ENCODE data around the gene UBE2E1. TPM values are rescaled to one million over a fixed set of nuclear protein-coding genes. Genes with fewer than 3 reads are reported as not detected.
A peak's percentile ranks its signal among the peaks of the same experiment; 100 is the strongest.
"Not testable (repeated sequence)": the region's sequence is repeated elsewhere in the genome, so short reads cannot be mapped to it uniquely, and the experiment has no call there.

Gene UBE2E1
- total RNA-seq, 4 donors from 2014 or later, result 89.4 to 153 (median 121) TPM

DNA sequence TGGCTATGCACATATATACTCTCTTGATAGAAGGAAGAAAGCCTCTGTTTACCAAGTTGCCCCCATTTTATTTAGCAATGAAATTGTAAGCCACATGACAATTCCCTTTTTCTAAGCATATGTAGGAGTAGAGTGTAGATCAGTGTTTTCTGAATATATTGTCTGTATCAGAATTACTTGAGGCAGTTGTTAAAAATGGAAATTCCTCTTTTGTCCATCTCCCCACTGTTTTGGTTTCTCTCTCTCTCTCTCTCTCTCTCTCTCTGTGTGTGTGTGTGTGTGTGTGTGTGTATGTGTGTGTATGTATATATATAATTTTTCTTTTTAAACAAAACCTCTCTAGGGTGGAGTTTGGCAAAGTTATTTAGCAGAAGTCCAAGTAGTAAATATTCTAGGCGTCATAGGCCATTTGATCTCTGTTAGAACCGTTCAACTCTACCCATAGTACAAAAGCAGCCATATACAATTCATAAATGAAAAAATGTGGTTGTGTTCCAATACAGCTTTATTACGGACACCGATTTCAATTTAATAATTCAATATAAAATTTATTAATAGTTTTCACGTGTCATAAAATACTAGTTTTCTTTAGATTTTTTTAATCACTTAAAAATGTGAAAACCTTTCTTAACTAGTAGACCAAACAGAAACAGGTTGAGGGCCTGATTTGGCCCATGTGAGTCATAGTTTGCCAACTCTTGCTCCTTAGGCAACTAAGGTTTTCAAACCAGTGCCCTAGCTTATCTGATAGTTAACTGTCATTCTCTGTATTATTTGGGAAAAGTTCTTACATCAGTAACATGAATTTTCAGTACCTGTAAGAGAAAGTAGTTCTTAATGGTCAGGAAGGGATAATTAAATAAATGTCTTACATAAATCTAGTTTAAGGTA, 39.8 kb downstream of the UBE2E1 start:
- Histone ChIP-seq H3K4me1 (peaks cover 0 to 12% (median 1%) of the 10 kb centered on the region in 3 donors), H3K4me3 (no peak overlapping the region), H3K27me3 (no peaks in the 10 kb centered on the region), H3K9me3 (no peaks in the 10 kb centered on the region), H3K27ac (no peak overlapping the region), H3K36me3 (no peaks in the 10 kb centered on the region)
- no peak for ATAC-seq
- 78 to 87% methylated on average over 4 to 5 of the region's 5 CpGs for WGBS, 2 donors (ENCODE audit: low coverage in 1 of 2)
- TF ChIP-seq POLR2AphosphoS5 (IDR thresholded peaks at IDR 0.05) (no peak), EP300 (IDR thresholded peaks at IDR 0.05) (no peak), CTCF (IDR thresholded peaks at IDR 0.05) (no peak), POLR2A (IDR thresholded peaks at IDR 0.05) (no peak)

- 62 to 100% methylated on average over 1 to 2 of the region's 2 CpGs for WGBS, 2 donors (ENCODE audit: low coverage in 1 of 2)
Measured at GRCh38 chr3:23849462-23849861, 43.7 kb downstream of the UBE2E1 start.

DNA sequence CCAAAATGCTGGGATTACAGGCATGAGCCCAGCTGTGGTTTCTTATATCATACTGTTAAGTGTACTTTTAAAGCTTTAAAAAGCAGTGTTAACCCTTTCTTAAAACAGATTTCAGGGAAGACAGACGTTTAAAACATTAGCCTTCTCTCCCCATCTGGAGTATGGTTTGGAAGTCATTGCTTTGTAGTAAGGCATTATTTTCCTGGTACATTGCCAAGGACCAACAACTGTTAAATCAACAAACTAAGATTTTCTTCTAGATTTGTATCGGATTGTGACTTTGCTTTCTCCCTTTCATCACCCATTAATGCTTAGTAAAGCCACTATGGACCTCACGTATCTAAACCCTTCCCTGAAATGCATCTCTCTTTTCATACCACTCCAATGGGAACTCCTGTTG, 50.5 kb downstream of the UBE2E1 start:
- no peak for ATAC-seq
- no peaks in the 10 kb centered on the region for H3K27me3 ChIP-seq
- no peaks in the 10 kb centered on the region for H3K9me3 ChIP-seq
- H3K27ac ChIP-seq, result no peak overlapping the region
- 31 to 36% methylated on average over 3 of the region's 3 CpGs for WGBS, 2 donors (ENCODE audit: low coverage in 1 of 2)
- H3K4me1 ChIP-seq, result peaks cover 9 to 60% (median 26%) of the 10 kb centered on the region in 3 donors
- no peak overlapping the region for H3K4me3 ChIP-seq
- TF ChIP-seq POLR2AphosphoS5 (IDR thresholded peaks at IDR 0.05), result no peak
- H3K36me3 ChIP-seq, result peaks cover 0 to 7% of the 10 kb centered on the region in 2 donors

More at GRCh38 chr3:23849462-23849861, 43.7 kb downstream of the UBE2E1 start:
- not testable (repeated sequence) for H3K4me3 ChIP-seq, H3K36me3 ChIP-seq, H3K27me3 ChIP-seq, H3K9me3 ChIP-seq, H3K27ac ChIP-seq, H3K4me1 ChIP-seq, ATAC-seq

- Histone ChIP-seq H3K9me3 (no peaks in the 10 kb centered on the region), H3K27me3 (no peaks in the 10 kb centered on the region), H3K36me3 (no peaks in the 10 kb centered on the region), H3K4me1 (peaks cover 9 to 75% (median 26%) of the 10 kb centered on the region in 3 donors), H3K4me3 (no peak overlapping the region), H3K27ac (peak overlapping the region in 3 of 4 donors; percentile 24 to 43 (median 42))
- 0% methylated on average over 1 of the region's 1 CpG for WGBS, 2 donors (ENCODE audit: low coverage in 1 of 2)
- TF ChIP-seq CTCF (IDR thresholded peaks at IDR 0.05) (no peak), EP300 (IDR thresholded peaks at IDR 0.05) (no peak), POLR2AphosphoS5 (IDR thresholded peaks at IDR 0.05) (peak; percentile 31), POLR2A (IDR thresholded peaks at IDR 0.05) (no peak)
- peak; percentile 77 for ATAC-seq
Measured at GRCh38 chr3:23859012-23859743, 53.4 kb downstream of the UBE2E1 start.

GRCh38 chr3:23859839-23860382, 54.2 kb downstream of the UBE2E1 start:
- ATAC-seq, result no peak
- H3K4me3 ChIP-seq, result no peak overlapping the region
- H3K4me1 ChIP-seq, result peaks cover 9 to 78% (median 26%) of the 10 kb centered on the region in 3 donors
- TF ChIP-seq EP300 (IDR thresholded peaks at IDR 0.05), result no peak
- no peak for TF ChIP-seq POLR2A (IDR thresholded peaks at IDR 0.05)
- TF ChIP-seq CTCF (IDR thresholded peaks at IDR 0.05), result no peak
- no peak for TF ChIP-seq POLR2AphosphoS5 (IDR thresholded peaks at IDR 0.05)
- H3K27me3 ChIP-seq, result no peaks in the 10 kb centered on the region
- no peaks in the 10 kb centered on the region for H3K9me3 ChIP-seq
- WGBS, 2 donors (ENCODE audit: low coverage in 1 of 2), result 92 to 93% methylated on average over 5 of the region's 7 CpGs
- no peak overlapping the region for H3K27ac ChIP-seq
- H3K36me3 ChIP-seq, result no peaks in the 10 kb centered on the region

Measured in gastroesophageal sphincter (tissue), 4 donors.